NCI-H1105 treated with DMSO at 0.1 percent for 48 hours (cell line): ENCODE results near the gene VRTN.
"Not testable (repeated sequence)": the region's sequence is repeated elsewhere in the genome, so short reads cannot be mapped to it uniquely, and the experiment has no call there.

Source experiments
- DNase-seq: peaks from one replicate; lab custom pipeline; 2025; lab: John Stamatoyannopoulos, UW

VRTN gene, protein sequence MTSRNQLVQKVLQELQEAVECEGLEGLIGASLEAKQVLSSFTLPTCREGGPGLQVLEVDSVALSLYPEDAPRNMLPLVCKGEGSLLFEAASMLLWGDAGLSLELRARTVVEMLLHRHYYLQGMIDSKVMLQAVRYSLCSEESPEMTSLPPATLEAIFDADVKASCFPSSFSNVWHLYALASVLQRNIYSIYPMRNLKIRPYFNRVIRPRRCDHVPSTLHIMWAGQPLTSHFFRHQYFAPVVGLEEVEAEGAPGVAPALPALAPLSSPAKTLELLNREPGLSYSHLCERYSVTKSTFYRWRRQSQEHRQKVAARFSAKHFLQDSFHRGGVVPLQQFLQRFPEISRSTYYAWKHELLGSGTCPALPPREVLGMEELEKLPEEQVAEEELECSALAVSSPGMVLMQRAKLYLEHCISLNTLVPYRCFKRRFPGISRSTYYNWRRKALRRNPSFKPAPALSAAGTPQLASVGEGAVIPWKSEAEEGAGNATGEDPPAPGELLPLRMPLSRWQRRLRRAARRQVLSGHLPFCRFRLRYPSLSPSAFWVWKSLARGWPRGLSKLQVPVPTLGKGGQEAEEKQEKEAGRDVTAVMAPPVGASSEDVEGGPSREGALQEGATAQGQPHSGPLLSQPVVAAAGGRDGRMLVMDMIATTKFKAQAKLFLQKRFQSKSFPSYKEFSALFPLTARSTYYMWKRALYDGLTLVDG

DNA sequence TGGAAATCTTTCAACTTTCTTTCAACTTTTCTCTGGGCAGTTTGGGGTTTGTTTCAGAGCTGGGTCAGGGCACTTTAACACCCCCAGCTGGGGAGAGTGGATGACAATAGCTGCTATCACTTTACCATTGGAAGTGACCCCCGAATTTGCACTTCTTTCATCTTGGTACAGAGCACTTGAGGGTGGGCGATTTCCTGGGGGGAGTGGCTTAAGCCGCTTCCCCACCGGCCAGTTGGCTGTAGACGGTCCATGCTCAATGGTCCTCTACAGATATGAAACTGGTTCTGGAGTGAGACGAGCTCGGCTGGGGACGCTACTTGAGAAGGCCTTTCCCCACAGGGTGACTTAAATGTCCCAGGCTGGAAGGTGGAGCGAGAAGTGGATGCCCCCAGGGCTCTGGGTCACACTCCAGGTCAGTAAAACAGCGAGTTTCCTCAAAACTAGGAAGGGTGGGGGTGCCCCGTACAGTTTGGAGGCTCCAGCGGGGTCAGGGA, at the start of gene VRTN:
Gene VRTN (plus strand): TSS at position 231 of the 494 bp plus-strand sequence. CDS start 8,313 bp downstream, outside the sequence.
- DNase-seq, result no peak

DNA sequence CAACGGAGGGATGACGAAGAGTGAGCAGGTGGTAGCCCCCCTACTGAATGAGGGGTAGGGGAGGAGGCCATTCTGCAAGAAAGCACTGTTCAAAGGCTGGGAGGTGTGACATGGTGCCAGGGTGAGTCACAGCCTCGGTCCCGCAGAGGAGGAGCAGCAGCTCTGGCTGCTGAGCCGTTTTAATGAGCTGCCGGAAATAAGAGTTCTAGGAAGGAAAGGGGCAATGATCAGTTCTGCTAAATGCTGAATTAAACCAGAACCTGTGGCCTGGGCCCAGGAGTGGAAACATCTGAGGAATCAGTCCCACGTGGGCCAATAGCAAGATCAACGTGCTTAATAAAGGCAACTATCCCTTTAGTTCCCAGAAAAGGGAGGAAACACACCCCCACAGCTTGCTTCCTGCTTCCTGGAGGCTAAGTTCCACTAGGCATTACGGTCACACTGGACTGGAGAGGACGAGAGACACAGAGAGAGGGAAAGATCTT, 49.2 kb upstream of the VRTN start:
- no peak for DNase-seq

DNA sequence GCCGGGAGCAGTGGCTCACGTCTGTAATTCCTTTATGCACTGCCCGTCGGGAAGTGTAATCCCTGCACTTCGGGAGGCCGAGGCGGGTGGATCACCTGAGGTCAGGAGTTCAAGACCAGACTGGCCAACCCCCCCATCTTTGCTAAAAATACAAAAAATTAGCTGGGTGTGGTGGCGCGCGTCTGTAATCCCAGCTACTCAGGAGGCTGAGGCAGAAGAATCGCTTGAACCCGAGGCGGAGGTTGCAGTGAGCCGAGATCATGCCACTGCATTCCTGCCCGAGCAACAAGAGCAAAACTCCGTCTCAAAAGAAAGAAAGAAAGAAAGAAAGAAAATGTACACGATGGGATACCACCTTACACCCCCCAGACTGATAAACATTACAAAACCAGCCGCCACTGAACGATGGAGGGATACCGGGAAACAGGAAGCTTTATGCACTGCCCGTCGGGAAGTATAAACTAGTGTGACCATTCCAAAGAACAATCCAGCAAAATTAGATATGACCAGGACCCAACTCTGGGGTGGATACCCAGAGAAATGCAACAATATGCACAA, 46.6 kb upstream of the VRTN start:
- no peak for DNase-seq

- peak; percentile 50 for DNase-seq
Measured at GRCh38 chr14:74302152-74302628, 46.1 kb upstream of the VRTN start.

- peak; percentile 95 for DNase-seq
Measured at GRCh38 chr14:74302634-74303569, 45.4 kb upstream of the VRTN start, which contains the start of gene ABCD4. Gene ABCD4 (minus strand): TSS chr14:74302934. CDS start chr14:74302912, 22 bp downstream.

GRCh38 chr14:74308695-74309094, 39.6 kb upstream of the VRTN start:
- no peak for DNase-seq

- no peak for DNase-seq
Measured at GRCh38 chr14:74309125-74310022, 38.9 kb upstream of the VRTN start.

DNA sequence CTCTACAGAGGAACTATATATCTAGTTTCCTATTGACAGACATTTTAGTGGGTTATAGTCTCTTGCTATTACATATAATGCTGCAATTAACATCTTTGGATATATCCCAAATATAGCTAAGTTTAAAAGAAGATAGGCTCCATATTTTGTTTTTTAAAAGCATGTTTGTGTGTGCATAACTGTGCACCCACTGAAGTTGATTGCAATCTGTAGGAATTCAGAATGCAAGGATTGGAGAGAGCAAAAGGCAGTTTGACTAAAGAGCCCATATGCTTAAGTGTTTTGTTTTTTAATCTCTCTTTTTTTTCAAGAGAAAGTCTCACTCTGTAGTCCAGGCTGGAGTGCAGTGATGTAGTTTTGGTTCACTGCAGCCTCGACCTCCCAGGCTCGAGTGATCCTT, 36.1 kb upstream of the VRTN start:
- no peak for DNase-seq

DNA sequence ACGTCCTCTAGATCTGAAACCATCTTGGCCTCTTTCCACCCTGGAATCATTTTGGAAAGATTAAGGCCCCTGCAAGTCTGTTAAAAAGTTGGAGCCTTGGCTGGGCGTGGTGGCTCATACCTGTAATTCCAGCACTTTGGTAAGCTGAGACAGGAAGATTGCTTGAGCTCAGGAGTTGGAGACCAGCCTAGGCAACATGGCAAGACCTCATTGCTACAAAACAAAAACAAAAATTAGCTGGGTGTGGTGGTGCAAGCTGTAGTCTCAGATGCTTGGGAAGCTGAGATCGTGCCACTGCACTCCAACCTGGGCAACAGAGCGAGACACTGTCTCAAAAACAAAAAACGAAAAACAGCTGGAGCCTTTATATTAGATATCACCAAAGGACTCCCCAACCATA, 34.7 kb upstream of the VRTN start:
- no peak for DNase-seq

GRCh38 chr14:74314576-74314975, 33.7 kb upstream of the VRTN start:
- DNase-seq, result no peak

DNA sequence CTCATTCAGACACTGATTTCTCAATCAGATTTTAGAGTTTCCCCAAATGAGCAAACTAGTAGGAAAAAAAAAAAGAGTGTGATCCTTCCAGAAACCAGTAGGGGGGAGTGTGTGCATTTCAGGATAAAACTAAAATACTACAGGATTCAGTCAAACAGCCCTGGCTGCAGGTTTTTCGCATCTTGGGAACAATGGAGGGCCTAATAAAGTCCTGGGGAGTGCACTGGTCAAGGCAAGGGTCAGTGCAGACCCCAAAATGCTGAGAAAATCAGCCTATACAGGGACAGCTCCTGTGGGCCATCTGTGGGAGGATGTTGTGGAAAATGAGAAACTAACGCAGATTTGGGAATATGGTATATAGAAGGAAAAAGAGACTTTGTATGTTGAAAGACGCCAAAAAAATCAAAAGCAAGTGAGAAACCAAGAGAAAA, 23.3 kb upstream of the VRTN start:
- peak; percentile 28 for DNase-seq

DNA sequence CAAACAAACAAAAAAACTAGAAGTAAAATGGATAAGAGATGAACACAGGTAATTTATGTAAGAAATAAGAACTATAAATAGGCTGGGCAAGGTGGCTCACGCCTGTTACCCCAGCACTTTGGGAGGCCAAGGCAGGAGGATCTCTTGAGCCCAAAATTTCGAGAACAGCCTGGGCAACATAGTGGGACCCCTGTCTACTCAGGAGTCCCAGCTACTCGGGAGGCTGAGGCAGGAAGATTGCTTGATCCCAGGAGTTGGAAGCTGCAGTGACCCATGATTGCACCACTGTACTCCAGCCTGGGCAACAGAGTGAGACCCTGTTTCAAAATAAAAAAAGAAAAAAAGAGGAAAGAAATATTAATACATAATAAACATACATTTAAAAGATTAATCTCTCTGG, 22.8 kb upstream of the VRTN start:
- DNase-seq, result no peak

- peak; percentile 88 for DNase-seq
Measured at GRCh38 chr14:74326369-74327152, 21.7 kb upstream of the VRTN start.

- not testable (repeated sequence) for DNase-seq
Measured at GRCh38 chr14:74329950-74330552, 18.2 kb upstream of the VRTN start.

DNA sequence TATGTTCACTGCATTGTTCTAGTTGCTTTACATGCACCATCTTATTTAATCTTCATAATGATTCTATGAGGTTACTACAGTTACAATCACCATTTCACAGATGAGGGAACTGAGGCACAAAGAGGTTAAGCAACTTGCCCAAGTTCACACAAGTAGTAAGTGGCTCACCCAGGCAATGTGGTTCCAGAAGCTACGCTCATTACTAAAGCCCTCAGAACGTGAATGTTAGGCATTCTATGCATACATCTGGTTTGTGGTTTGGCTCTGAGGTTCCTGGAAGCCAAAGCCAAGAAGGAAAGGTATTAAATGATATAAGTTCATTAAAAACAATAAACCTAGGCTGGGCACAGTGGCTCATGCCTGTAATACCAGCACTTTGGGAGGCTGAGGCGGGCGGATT, 14.4 kb upstream of the VRTN start:
- DNase-seq, result no peak

GRCh38 chr14:74346341-74346740, 1.9 kb upstream of the VRTN start:
- DNase-seq, result no peak

DNA sequence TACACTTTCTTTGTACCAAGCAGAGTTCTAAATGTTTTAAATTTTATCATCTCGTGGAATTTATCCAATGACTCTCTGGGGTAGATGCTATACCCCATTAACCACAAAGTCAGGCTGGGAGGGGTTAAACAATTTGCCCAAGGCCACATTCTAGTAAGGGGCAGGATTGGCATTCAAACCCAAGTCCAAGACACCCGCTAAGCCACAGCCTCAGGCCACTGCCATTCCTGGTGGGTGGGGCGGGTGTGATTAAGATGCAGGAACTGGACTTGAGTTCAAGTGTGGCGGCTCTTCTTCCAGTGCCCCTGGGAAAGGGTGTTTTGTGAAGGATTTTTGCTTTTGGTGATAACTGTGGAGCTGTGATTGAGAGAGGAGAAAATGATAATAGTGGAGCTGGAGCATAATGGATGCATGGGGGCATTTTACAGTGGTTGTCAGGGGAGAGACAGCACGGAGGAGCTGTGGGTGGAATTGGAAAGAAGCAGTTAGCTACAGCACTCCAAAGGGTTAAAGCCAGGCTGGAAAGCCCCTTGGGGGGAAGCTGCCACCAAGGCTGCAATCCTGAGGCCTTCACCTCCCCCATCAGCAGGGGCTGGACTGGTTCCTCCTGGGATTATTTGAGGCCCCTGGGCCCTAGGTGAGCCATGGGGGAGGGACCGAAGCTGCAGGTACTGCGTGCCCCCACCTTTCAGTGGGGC, 1.0 kb upstream of the VRTN start:
- DNase-seq, result no peak

GRCh38 chr14:74347795-74348100, 523 bp upstream of the VRTN start:
- DNase-seq, result no peak
